ENCODE results near the gene RHOH.

The RHOH gene

GRCh38 chr4:40187386-40187906, 9.4 kb upstream of the RHOH start:
- DNase-seq (ENCODE audit: low read depth in 2 of 3, low spot score in 2 of 3), result no peak

GRCh38 chr4:40190019-40190418, 6.8 kb upstream of the RHOH start:
- no peak for DNase-seq (ENCODE audit: low read depth in 2 of 3, low spot score in 2 of 3)

GRCh38 chr4:40190465-40190864, 6.4 kb upstream of the RHOH start:
- no peak for DNase-seq (ENCODE audit: low read depth in 2 of 3, low spot score in 2 of 3)

- DNase-seq (ENCODE audit: low read depth in 2 of 3, low spot score in 2 of 3), result no peak
These were observed 5.7 kb upstream of the RHOH start for GRCh38 chr4:40190880-40191815.

GRCh38 chr4:40192114-40193015, 4.5 kb upstream of the RHOH start:
- no peak for DNase-seq (ENCODE audit: low read depth in 2 of 3, low spot score in 2 of 3)

GRCh38 chr4:40193016-40193571, 3.7 kb upstream of the RHOH start:
- DNase-seq (ENCODE audit: low read depth in 2 of 3, low spot score in 2 of 3), result no peak

- no peak for DNase-seq (ENCODE audit: low read depth in 2 of 3, low spot score in 2 of 3)
These were observed 3.3 kb upstream of the RHOH start for GRCh38 chr4:40193578-40193977.

- no peak for DNase-seq (ENCODE audit: low read depth in 2 of 3, low spot score in 2 of 3)
These were observed 2.1 kb upstream of the RHOH start for GRCh38 chr4:40194602-40195161.

GRCh38 chr4:40195182-40196177, 1.4 kb upstream of the RHOH start:
- DNase-seq (ENCODE audit: low read depth in 2 of 3, low spot score in 2 of 3), result no peak

GRCh38 chr4:40196272-40196671, 559 bp upstream of the RHOH start:
- DNase-seq (ENCODE audit: low read depth in 2 of 3, low spot score in 2 of 3), result no peak

- DNase-seq (ENCODE audit: low read depth in 2 of 3, low spot score in 2 of 3), result no peak
These were observed 1.3 kb downstream of the RHOH start for GRCh38 chr4:40197879-40198689.

- DNase-seq (ENCODE audit: low read depth in 2 of 3, low spot score in 2 of 3), result no peak
These were observed 2.4 kb downstream of the RHOH start for GRCh38 chr4:40199179-40199670.

GRCh38 chr4:40199999-40200874, 3.4 kb downstream of the RHOH start:
- peak in 1 of 3 experiments; percentile 55 for DNase-seq (ENCODE audit: low read depth in 2 of 3, low spot score in 2 of 3)

- no peak for DNase-seq (ENCODE audit: low read depth in 2 of 3, low spot score in 2 of 3)
These were observed 4.3 kb downstream of the RHOH start for GRCh38 chr4:40200875-40201801.

GRCh38 chr4:40201898-40202297, 5.1 kb downstream of the RHOH start:
- DNase-seq (ENCODE audit: low read depth in 2 of 3, low spot score in 2 of 3), result no peak

- DNase-seq (ENCODE audit: low read depth in 2 of 3, low spot score in 2 of 3), result no peak
These were observed 5.6 kb downstream of the RHOH start for GRCh38 chr4:40202474-40202873.

Measured in activated CD8-positive, alpha-beta memory T cell treated with anti-CD3 and anti-CD28 coated beads for 48 hours (primary cell).